ENCODE data around the gene IP6K2. TPM values are rescaled to one million over a fixed set of nuclear protein-coding genes. Genes with fewer than 3 reads are reported as not detected.

The IP6K2 gene
- total and polyA plus RNA-seq, 8 donors = 58.6 to 231 (median 210) TPM

GRCh38 chr3:48661501-48662144 lies 55.4 kb downstream of the IP6K2 start:
- H3K9me3 ChIP-seq = no peaks in the 10 kb centered on the region
- peak; percentile 67 to 89 (median 68) for DNase-seq
- H3K27ac ChIP-seq = no peak overlapping the region
- no peak for TF ChIP-seq CTCF (IDR thresholded peaks at IDR 0.05)
- peak; percentile 62 for ATAC-seq
- H3K36me3 ChIP-seq = no peaks in the 10 kb centered on the region
- H3K4me3 ChIP-seq = peak overlapping the region; percentile 16 to 17
- intact Hi-C loops (cut with DNase I) = no loop called here
- peaks cover 15 to 38% of the 10 kb centered on the region in 2 donors for H3K4me1 ChIP-seq
- peaks cover 17 to 49% of the 10 kb centered on the region in 2 donors for H3K27me3 ChIP-seq

GRCh38 chr3:48660800-48661400 lies 56.1 kb downstream of the IP6K2 start:
- H3K9me3 ChIP-seq = no peaks in the 10 kb centered on the region
- DNase-seq = no peak
- H3K27me3 ChIP-seq = peaks cover 17 to 53% of the 10 kb centered on the region in 2 donors
- H3K27ac ChIP-seq = no peak overlapping the region
- peaks cover 16 to 45% of the 10 kb centered on the region in 2 donors for H3K4me1 ChIP-seq
- ATAC-seq = no peak
- no peak for TF ChIP-seq CTCF (IDR thresholded peaks at IDR 0.05)
- intact Hi-C loops (cut with DNase I) = no loop called here
- H3K36me3 ChIP-seq = no peaks in the 10 kb centered on the region
- H3K4me3 ChIP-seq = peak overlapping the region in 1 of 2 donors; percentile 16

GRCh38 chr3:48656841-48657281 lies 60.2 kb downstream of the IP6K2 start:
- no peaks in the 10 kb centered on the region for H3K9me3 ChIP-seq
- peaks cover 1 to 30% of the 10 kb centered on the region in 2 donors for H3K27me3 ChIP-seq
- TF ChIP-seq CTCF (IDR thresholded peaks at IDR 0.05) = no peak
- peak overlapping the region; percentile 63 to 76 for H3K27ac ChIP-seq
- DNase-seq = no peak
- intact Hi-C loops (cut with DNase I) = no loop called here
- no peaks in the 10 kb centered on the region for H3K36me3 ChIP-seq
- peaks cover 11 to 30% of the 10 kb centered on the region in 2 donors for H3K4me1 ChIP-seq
- peak overlapping the region; percentile 50 to 67 for H3K4me3 ChIP-seq
- no peak for ATAC-seq

DNA sequence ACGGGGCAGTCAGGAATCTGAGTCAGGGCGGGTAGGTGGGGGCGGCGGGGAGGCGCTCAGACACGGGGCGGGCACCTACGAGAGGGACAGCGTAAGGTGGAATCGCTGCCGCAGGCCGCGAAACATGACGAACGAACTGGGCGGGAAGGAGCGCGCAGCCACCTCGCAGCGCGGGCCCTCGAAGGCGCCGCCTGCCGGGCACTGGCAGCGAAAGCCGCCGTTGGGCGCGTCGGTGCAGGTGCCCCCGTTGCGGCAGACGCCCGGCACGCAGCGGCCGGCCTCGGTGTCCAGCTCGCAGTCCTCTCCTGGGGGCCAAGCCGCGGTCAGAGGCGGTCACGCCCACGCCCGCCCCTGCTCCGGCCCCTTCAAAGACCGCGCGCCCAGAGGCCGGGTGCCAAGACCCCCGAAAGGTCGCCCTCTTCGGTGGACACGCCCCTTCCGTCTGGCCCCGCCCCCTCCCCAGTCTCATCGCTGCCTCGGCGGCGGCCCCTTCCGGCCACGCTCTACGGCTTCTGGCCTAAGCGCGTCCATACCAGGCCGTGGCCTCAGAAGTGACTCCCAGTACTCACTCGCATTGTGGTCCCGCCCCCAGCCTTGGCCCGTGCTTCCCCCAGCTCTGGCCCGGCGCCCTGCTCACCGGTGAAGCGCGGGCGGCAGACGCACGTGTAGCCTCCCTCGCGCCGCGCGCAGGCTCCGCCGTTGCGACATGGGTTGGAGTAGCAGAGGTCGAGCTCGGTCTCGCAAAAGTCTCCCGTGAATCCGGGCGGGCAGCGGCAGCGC lies 60.8 kb downstream of the IP6K2 start:
- intact Hi-C loops (cut with DNase I) = no loop called here
- peak; percentile 47 to 94 (median 82) for DNase-seq
- Histone ChIP-seq H3K4me3 (peak overlapping the region; percentile 50 to 67), H3K27me3 (peaks cover 0 to 24% of the 10 kb centered on the region in 2 donors), H3K27ac (peak overlapping the region; percentile 63 to 76), H3K4me1 (peaks cover 5 to 24% of the 10 kb centered on the region in 2 donors), H3K9me3 (no peaks in the 10 kb centered on the region), H3K36me3 (no peaks in the 10 kb centered on the region)
- peak; percentile 62 to 80 for TF ChIP-seq CTCF (IDR thresholded peaks at IDR 0.05)
- peak; percentile 97 for ATAC-seq

GRCh38 chr3:48655606-48656005 lies 61.4 kb downstream of the IP6K2 start:
- intact Hi-C loops (cut with DNase I) = no loop called here

More at GRCh38 chr3:48655606-48656005, 61.4 kb downstream of the IP6K2 start:
- Histone ChIP-seq H3K4me1 (peaks cover 4 to 22% of the 10 kb centered on the region in 2 donors), H3K36me3 (no peaks in the 10 kb centered on the region), H3K27ac (peak overlapping the region in 1 of 2 donors; percentile 76), H3K4me3 (peak overlapping the region; percentile 50 to 67), H3K9me3 (no peaks in the 10 kb centered on the region), H3K27me3 (peaks cover 0 to 17% of the 10 kb centered on the region in 2 donors)
- ATAC-seq = peak; percentile 8
- peak in 1 of 4 donors; percentile 72 for DNase-seq
- TF ChIP-seq CTCF (IDR thresholded peaks at IDR 0.05) = no peak
